ENCODE measurements around the gene MRPS7. TPM values are rescaled to one million over a fixed set of nuclear protein-coding genes. Genes with fewer than 3 reads are reported as not detected.

The MRPS7 gene
- total and polyA plus RNA-seq, 8 donors, result 6.7 to 136 (median 49.6) TPM

DNA sequence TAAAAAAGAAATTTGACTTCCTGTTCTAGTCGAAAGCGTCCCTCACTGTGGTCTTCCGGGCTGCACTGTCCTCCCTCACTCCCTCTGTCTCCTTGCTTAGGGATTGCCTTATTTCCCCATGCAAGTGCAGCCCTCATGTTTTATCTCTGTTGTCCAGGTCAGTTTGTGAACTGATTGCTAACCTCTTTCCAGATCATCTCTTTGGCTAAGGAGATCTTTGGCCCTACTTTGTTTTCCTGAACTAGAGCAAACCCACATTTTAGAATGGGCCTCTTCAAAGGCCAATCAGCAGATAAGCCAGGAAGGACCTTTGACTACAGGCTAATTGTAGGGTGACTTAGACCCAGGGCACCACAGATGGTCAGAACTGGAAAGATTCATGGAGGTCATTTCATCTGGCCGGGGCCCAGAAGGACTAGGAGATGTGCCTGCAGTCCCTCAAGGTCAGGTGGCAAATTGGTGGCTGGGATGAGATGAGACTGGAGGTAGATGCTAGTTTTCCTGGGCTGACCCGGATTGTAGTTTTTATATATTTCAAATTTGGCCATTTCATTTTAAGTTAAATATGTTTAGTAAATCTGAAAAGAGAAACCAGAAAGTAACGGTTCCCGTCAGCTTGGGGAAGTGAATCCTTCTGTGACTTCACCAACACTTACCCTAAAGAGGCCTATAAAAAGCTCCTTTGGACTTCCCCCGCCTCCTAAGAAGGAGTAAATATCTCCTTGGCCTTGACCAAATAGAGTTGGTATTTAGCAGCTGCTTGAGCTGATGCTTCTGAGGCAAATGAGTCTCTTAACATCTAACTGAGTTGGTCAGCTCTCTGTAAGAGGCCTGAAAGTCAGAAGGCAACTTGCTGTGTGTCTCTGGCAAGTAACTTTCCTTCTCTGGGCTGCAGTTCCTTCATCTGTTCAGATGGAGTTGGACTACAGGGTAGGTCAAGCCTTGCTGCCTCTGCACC, 33.8 kb downstream of the MRPS7 start:
- Histone ChIP-seq H3K36me3 (no peaks in the 10 kb centered on the region), H3K4me1 (peaks cover 0 to 13% (median under 1%) of the 10 kb centered on the region in 4 donors), H3K27ac (peak overlapping the region; percentile 36 to 82 (median 56)), H3K4me3 (no peak overlapping the region), H3K27me3 (no peaks in the 10 kb centered on the region), H3K9me3 (no peaks in the 10 kb centered on the region)
- no peak for DNase-seq
- intact Hi-C loops (cut with DNase I; ENCODE audit: low total_unique reads), result no loop called here
- TF ChIP-seq, protein P1, sequence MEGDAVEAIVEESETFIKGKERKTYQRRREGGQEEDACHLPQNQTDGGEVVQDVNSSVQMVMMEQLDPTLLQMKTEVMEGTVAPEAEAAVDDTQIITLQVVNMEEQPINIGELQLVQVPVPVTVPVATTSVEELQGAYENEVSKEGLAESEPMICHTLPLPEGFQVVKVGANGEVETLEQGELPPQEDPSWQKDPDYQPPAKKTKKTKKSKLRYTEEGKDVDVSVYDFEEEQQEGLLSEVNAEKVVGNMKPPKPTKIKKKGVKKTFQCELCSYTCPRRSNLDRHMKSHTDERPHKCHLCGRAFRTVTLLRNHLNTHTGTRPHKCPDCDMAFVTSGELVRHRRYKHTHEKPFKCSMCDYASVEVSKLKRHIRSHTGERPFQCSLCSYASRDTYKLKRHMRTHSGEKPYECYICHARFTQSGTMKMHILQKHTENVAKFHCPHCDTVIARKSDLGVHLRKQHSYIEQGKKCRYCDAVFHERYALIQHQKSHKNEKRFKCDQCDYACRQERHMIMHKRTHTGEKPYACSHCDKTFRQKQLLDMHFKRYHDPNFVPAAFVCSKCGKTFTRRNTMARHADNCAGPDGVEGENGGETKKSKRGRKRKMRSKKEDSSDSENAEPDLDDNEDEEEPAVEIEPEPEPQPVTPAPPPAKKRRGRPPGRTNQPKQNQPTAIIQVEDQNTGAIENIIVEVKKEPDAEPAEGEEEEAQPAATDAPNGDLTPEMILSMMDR (IDR thresholded peaks at IDR 0.05), result no peak
- no peak for TF ChIP-seq EP300 (IDR thresholded peaks at IDR 0.05)
- TF ChIP-seq POLR2AphosphoS5 (IDR thresholded peaks at IDR 0.05), result peak in 1 of 3 donors; percentile 25
- no peak for TF ChIP-seq POLR2A (IDR thresholded peaks at IDR 0.05)
- WGBS, 5 donors, result 72 to 85% (median 76%) methylated on average over 8 of the region's 8 CpGs

DNA sequence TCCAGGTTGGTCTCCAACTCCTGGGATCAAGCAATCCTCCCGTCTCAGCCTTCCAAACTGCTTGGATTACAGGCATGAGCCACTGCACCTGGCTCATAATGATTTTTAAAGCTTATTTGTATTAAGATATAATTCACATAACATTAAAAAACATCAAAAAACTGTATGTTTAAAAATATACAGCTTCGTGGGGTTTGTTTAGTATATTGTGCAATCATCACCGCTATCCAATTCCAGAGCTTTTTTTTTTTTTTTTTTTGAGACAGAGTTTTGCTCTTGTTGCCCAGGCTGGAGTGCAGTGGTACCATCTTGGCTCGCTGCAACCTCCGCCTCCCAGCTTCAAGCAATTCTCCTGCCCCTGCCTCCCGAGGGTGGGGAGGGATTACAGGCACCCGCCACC, 38.6 kb downstream of the MRPS7 start:
- H3K9me3 ChIP-seq, result no peaks in the 10 kb centered on the region
- no peaks in the 10 kb centered on the region for H3K36me3 ChIP-seq
- no peak overlapping the region for H3K4me3 ChIP-seq
- no peak for DNase-seq
- no peaks in the 10 kb centered on the region for H3K27me3 ChIP-seq
- WGBS, 5 donors, result 69 to 78% (median 74%) methylated on average over 7 of the region's 7 CpGs
- peaks cover 0 to 10% (median 0%) of the 10 kb centered on the region in 4 donors for H3K4me1 ChIP-seq
- intact Hi-C loops (cut with DNase I; ENCODE audit: low total_unique reads), result no loop called here
- TF ChIP-seq, protein P1 (IDR thresholded peaks at IDR 0.05), result no peak
- TF ChIP-seq POLR2AphosphoS5 (IDR thresholded peaks at IDR 0.05) (no peak), POLR2A (IDR thresholded peaks at IDR 0.05) (no peak), EP300 (IDR thresholded peaks at IDR 0.05) (no peak)
- no peak overlapping the region for H3K27ac ChIP-seq

DNA sequence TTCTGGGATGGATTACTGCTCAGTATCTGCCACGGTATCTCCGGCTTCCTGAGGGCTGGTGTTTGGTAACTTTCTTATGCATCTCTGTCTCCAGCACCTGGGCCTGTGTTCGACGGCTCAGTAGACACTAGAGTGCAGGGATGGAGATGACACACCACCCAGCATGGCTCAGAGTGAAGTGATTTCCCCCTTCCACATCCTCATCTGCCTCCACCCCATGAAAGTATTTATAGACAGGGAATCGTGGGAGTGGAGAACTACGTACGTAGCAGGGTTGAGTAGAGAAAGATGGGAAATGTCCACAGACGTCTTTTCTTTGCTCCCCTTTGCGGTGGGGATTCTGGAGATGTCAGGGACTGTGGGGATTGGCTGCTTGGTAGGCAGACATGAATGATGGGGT, 39.4 kb downstream of the MRPS7 start:
- Histone ChIP-seq H3K27ac (no peak overlapping the region), H3K36me3 (no peaks in the 10 kb centered on the region)
- WGBS, 5 donors, result 80 to 84% (median 81%) methylated on average over 9 of the region's 9 CpGs

DNA sequence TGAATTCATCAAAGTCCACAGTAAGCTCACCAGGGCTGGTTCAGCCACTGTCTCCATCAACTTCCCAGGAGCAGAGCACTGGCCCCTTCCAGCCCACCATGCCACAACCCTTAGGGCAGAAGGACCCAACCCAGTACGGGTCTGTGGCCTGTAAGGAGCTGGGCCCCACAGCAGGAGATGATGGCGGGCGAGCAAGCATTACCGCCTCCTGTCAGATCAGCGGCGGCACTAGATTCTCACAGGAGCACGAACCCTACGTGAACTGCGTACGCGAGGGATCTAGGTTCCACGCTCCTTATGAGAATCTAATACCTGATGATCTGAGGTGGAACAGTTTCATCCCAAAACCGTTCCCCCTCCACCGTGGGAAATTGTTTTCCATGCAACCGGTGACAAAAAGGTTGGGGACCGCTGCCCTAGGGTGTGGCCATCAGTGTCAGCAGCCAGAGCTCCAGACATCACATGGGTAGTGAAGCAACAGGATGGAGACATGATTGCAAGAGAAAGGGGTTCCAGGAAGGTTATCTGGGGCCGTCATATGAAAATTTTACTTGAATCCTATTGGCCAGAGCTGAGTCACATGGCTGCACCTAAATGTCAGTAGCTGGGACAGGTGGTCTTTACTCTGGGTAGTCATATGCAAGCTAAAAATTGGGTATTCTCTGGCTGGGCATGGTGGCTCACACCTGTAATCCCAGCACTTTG, 40.0 kb downstream of the MRPS7 start:
- Histone ChIP-seq H3K4me1 (peaks cover 0 to 10% (median 0%) of the 10 kb centered on the region in 4 donors), H3K4me3 (no peak overlapping the region), H3K27me3 (no peaks in the 10 kb centered on the region), H3K27ac (no peak overlapping the region), H3K9me3 (no peaks in the 10 kb centered on the region), H3K36me3 (no peaks in the 10 kb centered on the region)
- intact Hi-C loops (cut with DNase I; ENCODE audit: low total_unique reads), result no loop called here
- no peak for TF ChIP-seq POLR2AphosphoS5 (IDR thresholded peaks at IDR 0.05)
- no peak for TF ChIP-seq EP300 (IDR thresholded peaks at IDR 0.05)
- TF ChIP-seq, protein P1 (IDR thresholded peaks at IDR 0.05), result no peak
- TF ChIP-seq POLR2A (IDR thresholded peaks at IDR 0.05), result no peak
- 84 to 89% (median 87%) methylated on average over 17 of the region's 17 CpGs for WGBS, 5 donors
- no peak for DNase-seq

More for the DNA sequence above, 39.4 kb downstream of the MRPS7 start:
- no peak for TF ChIP-seq POLR2AphosphoS5 (IDR thresholded peaks at IDR 0.05)
- no peak for TF ChIP-seq EP300 (IDR thresholded peaks at IDR 0.05)
- TF ChIP-seq POLR2A (IDR thresholded peaks at IDR 0.05), result no peak
- TF ChIP-seq, protein P1 (IDR thresholded peaks at IDR 0.05), result no peak
- H3K4me1 ChIP-seq, result peaks cover 0 to 10% (median 0%) of the 10 kb centered on the region in 4 donors
- no peaks in the 10 kb centered on the region for H3K27me3 ChIP-seq
- no peak for DNase-seq
- H3K9me3 ChIP-seq, result no peaks in the 10 kb centered on the region
- intact Hi-C loops (cut with DNase I; ENCODE audit: low total_unique reads), result no loop called here
- no peak overlapping the region for H3K4me3 ChIP-seq

Data from stomach (tissue), 9 donors.